Stimulated activated CD4-positive, alpha-beta T cell treated with anti-CD3 and anti-CD28 coated beads, Interleukin-4, amount 100 ng/mL, for 24 hours (primary cell): ENCODE data around the gene DNAJB6.

Source experiments
- DNase-seq: peaks from one replicate; pipeline ENCODE4 v3.0.0-alpha.2; 2020

Gene DNAJB6

DNA sequence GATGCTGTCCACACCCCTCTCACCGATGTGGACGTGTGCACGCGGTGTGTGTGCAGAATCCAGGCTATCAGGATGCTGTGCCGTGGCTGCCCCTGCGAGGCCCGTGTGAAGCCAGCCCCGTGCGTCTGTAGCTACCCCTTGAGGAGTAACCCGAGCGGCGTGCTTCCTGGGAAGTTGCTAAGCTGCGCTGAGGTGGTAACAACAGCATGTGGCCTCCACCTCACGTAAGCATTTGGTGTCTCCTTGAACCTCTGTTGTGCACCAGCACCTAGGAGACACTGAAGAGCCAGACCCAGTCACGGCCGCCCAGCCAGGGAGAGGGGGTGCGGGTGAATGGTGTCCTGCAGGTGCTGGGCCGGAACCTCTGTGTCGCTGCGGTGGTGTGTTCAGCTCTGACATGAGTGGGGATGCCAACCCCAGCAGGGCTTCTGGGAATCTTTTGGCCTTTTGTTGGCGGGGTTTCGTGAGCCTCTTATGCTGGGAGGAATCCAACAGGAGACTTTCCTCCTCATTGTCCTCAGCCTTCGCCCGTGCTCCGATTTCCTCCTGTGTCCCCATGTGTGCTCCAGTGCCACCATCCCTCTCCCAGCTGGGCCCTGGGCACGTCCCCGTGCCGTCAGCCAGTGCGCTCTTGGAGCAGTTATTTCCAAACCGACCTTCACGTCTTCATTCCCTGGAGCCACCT is 60.4 kb downstream of the DNAJB6 start:
- DNase-seq, result no peak

DNA sequence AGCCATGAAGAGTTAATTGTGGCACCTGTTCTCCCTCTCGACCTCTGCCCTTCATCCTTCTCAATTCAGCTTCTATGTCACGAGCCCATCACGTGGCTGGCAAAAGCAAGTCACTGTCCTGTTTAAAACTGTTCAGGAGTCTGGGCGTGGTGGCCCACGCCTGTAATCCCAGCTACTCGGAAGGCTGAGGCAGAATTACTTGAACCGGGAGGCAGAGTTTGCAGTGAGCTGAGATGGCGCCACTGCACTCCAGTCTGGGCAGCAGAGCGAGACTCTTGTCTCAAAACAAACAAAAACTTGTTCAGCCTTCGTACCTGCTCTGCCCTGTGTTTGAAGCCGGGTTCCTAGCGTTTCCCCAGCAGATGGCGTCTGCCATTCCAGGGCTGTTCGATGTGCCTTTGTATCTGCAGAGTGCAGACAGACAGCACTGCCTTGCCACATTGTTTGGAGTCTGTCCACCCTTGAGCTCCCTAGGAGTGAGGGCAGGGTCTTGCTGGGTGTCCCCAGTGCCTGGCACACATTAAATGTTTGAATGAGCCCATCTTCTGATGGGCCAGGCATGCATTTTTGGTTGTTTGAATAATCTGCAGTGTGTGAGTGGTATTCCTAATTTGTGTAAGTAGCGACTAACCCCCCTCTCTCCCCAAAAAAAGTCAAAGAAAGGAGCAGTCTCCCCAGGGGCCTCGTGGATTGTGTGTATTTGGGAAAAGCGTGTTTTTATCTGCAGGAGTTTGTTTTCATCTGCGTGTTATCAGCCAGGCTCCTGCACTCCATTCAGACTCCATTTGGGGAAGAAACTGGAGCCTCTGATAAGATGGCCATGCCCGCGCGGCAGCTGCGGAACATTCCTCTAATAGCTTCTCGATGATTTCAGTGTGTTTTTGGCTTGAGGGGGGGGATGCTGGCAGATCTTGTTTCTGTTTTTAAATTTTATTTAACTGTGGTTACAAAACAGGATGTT is 61.2 kb downstream of the DNAJB6 start:
- no peak for DNase-seq

DNA sequence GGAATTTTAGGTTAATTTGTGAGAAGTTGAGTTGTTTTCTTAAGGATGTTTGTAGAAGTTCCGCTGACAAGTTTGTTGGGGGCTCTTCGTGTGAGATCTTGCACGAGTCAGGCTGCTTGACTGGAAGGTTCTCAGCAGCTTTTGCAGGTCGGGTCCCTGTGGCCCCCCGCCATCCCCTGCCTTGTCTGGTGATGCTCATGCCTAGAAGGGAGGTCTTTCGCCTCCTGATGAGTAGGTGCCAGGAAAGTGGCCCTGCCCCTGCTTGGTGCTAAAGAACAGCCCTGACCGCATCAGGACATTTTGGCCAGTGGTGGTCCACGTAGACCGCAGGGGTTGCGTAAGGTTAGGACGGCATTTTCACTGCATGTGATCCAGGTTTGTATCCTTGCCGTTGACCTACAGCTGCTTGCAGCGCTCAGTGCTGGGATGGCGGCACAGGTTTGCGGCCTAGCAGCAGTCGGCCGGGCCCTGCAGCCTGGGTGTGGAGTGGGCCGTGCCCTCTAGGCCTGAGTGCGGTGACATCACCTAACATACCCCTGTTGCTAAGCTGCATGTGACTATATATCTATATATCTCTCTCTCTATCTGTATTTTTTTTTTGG is 62.4 kb downstream of the DNAJB6 start:
- DNase-seq, result no peak

DNA sequence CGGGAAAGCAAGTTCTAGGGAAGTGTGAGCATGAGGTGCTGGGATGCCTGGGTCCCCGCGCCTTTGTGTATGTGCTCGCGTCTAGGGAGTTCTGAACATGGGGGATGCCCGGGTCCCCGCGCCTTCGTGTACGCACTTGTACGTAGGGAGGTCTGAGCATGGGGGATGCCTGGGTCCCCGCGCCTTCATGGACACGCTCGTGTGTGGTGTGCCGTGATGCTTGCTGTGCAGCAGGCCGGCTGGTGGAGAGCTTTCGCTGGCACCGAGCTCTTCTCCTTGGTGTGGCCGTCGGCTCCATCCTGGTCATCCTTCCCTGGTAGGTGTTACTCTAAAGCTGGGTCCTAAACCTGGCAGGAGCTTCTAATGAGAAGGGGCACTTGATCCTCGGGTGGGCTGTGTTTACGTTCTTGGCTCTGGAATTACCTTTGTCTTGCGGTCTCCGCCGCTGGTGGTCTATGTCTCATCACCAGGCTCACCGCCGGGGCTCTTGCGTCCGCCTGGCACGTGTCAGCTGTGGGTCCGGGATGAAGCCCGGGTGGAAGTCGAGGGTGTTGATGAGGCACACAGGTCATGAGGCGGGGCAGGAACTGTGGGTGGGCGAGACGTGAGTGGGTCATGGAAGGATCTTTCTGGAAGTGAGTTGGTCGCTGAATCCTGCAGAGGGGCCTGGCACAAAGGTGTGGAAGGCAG is 63.5 kb downstream of the DNAJB6 start:
- no peak for DNase-seq

DNA sequence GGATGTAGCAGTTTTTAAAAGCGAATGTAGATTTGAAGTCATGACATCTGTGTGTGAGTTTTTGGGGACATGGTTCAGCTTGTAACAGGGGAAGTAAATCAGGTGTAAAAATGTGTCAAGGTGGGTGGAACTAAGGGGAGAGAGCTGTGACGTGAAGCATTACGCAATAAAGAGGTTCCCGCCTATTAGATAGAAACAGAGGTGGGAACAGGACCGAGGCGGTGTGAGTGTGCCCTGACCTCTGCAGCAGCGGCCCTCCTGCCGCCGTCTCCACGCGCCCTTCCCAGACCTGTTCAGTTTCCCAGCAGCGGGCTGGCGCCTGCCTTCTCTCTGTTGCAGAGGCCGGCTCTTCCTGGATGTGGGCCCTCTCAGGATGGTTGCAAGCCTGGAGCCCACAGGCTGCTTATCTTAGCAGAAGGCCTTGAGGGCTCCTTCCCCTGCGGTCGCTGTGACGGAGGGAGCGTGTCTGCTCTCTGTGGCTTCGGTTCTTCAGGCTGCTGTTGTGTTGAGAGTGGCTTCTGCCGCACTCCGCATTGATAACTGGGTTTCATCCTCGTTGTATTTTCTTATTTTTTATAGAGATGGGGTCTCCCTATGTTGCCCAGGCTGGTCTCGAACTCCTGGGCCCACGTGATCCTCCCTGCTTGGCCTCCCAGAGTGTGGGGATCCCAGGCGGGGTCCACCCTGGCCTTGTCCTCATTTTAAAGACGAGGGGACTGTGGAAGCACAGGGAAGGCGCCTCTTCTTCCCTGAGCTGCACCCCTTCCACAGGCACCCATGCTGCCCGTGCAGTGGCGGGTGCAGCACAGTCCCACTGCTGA is 65.0 kb downstream of the DNAJB6 start:
- no peak for DNase-seq

DNA sequence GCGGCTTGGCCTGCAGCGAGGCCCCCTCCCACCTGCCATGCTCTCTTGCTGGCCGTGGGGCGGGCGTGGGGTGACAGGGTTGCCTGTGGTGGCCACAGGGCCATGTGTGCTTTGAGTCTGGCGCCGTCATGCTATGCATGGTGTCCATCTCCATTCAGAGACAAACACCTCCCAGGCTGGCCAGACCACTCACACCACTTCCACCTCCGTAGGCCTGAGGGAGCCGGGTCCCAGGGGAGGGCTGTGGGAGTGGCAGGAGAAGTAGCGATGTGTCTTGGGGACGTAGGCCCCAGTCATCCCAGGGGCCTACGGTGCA is 65.5 kb downstream of the DNAJB6 start:
- DNase-seq, result no peak

DNA sequence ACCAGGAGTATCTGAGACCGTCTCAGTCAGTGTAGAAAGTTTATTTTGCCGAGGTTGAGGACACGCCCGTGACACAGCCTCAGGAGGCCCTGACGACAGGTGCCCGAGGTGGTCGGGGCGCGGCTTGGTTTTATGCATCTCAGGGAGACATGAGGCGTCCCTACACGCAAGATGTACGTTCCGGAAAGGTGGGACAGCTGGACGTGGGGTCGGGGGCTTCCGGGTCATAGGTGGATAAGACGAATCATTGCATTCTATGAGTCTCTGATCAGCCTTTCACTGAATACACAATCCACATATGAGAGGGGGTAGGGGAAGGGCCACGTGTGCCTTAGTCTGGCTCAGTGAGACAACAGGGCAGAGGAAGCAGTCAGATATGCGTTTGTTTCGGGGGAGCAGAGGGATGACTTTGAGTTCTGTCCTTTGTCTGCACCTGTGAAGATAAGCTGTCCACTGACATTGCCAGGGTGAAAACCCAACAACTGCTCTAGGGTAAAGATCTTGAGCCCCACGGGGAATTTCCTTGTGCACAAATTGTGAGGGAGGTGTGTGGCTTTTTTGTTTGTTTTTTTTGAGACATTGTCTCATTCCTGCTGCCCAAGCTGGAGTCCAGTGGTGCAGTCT is 66.2 kb downstream of the DNAJB6 start:
- no peak for DNase-seq

DNA sequence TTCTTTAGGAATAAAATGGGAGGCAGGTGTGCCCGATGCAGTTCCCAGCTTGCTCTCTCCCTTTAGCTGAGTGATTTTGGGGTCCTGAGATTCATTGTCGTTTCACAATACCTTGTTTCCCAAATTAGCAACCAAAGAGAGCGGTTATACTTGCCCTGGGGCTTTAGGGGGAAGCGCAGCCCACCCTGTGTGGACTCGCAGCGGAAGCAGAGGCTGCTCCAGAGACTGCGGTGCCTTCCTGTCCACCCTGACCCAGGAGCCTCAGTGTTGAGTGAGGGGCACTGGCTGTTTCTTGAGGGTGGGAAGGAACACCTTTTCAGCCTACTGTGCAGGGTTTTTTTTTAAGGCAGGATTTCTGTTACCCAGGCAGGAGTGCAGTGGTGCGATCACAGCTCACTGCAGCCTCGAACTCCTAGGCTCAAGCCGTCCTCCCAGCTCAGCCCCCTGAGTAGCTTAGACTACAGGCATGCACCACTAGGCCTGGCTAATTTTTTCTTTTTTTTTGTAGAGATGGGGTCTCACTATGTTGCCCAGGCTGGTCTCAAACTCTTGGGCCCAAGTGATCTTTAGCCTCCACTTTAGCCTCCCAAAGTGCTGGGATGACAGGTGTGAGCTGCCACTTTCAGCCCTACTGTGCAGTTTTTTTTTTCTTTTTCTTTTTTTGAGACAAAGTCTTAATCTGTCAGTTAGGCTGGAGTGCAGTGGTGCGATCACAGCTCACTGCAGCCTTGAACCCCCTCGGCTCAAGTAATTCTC is 67.0 kb downstream of the DNAJB6 start:
- no peak for DNase-seq

DNA sequence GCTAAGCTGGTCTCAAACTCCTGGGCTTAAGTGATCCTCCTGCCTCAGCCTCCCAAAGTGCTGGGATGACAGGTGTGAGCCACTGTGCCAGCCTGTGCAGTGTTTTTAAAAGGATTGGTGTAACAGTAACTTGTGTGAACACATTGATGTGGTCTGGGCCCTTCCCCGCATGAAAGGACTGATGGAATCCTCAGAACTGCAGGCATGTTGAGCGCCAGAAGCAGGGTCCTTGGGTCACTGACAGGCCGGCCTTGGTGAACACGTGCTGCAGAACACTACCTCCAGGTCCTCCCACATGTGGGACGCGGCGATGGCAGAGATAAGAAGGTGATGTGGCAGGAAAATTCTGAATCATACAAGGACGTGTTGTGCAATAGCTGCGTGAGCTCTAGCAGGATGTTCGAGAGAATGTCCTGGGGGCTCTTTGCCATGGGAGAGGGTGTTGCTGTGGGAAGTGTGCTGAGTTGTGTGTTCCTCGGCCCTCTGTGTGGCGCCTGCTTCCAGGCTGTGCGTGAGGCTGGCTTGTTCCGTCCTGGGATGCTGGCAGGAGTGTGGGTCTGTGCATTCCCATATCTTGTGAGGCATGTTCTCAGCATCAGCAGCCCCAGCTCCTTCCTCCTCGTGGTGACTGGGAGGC is 68.2 kb downstream of the DNAJB6 start:
- peak; percentile 26 for DNase-seq

DNA sequence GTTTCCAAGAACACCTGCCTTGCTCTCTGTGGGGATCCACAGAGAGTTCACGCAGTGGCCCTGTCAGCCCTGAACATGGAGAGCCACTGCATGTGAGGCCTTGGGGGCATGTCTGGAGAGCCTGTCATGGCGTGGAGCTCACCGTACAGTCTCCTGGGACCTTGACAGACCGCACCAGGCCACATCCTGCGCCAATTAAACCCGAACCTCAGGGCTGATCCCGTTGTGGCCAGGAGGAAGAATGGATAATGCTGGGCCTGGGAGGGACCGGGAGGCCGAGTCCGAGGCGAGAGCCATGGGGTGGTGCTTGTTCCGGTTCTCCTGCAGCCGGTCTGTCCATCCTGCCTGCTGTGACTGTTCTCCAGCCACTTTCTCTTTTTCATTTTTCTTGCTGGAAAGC is 68.7 kb downstream of the DNAJB6 start:
- DNase-seq, result no peak

DNA sequence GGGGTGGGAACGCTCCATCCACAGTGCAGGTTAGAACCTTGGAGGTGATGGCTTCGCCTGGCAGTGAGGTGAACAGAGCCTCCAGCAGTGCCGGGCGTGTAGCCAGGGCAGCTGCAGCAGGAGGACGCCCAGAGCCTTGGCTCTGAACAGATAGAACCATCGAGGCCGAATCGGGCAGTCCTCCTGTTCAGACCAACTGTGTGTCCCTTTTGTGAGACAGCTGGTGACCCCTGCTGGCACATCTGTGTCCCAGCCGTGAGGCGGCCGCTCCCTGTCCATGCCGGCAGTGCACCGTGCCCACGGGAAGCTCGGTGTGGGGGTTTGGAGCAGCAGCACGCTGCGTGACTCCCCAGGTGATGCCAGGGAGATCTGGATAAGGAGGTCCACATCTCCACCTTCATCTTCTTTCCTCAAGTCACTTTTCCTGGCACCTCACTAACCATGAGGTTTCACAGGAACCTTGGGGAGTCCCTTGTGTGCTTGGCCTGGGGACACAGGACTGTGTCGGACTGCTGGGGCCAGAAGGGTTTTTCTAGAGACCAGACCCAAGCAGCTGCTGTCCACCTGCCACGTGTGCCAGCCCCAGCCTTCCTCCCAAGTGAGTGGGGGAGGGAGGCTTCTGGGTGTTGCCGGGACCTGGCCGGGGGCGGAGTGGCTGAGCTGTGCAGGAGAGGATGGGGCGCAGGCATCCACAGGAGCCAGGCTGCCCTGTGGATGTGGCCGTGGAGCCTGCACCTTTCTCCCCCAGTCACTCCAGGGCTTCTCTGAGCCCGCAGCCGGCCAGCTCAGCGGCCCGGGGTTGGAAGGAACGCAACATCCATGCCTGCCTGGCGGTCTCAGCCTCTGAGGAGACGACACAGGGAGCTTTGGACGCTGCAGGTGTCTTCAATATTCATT is 69.4 kb downstream of the DNAJB6 start:
- no peak for DNase-seq

DNA sequence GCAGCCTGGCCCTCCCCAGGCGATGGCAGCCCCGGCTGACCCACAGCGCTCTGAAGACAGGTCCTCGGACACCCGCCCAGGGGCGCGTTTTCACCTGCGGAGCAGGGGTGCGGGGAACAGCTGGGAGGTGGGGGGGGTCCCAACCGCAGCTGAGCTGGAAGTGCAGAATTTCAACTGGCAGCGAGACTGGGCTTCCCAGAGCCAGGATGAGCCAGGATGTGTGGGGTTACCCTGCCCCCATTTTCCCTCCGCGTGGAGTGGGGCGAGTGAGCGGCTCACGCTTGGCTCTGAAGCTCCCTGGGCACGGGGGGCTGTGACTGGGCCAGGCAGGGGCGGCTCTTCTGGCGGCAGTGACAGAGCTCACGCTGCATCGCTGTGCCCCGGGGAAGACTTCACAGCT is 70.2 kb downstream of the DNAJB6 start:
- DNase-seq, result no peak

DNA sequence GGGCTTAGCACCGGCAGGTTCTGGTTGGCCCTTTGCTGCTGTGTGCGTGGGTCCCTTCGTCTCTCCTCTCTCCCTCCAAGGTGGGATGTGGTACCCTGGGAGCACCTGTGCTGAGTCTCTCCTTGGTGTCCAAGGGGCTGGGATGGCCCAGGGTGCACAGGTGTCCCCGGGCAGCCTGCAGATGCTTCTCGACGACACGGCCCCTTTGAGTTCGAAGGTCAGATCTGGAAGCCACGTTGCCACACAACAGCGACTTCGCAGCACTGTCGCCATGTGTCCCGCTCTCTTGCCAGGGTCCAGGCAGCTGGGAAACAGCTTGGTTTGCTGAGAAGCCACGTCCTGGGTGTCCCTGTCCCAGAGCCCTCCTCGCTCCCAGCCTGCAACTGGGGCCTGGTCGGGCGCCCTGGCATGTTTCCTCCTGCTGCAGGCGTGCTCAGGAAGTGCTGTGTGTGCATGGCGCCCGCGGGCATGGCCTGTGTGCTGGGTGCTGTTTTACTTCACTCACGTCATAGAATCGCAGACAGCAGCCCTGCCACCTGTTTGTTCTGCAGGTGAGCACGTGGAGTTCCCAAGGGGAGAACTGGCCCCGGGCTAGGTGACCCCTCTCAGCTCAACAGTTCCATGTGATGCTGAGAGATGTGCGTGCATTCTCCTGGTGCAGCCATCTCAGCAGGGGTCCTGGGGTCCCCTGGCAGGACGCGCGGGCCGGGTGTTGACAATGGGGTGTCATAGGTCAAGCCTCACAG is 70.9 kb downstream of the DNAJB6 start:
- DNase-seq, result no peak

DNA sequence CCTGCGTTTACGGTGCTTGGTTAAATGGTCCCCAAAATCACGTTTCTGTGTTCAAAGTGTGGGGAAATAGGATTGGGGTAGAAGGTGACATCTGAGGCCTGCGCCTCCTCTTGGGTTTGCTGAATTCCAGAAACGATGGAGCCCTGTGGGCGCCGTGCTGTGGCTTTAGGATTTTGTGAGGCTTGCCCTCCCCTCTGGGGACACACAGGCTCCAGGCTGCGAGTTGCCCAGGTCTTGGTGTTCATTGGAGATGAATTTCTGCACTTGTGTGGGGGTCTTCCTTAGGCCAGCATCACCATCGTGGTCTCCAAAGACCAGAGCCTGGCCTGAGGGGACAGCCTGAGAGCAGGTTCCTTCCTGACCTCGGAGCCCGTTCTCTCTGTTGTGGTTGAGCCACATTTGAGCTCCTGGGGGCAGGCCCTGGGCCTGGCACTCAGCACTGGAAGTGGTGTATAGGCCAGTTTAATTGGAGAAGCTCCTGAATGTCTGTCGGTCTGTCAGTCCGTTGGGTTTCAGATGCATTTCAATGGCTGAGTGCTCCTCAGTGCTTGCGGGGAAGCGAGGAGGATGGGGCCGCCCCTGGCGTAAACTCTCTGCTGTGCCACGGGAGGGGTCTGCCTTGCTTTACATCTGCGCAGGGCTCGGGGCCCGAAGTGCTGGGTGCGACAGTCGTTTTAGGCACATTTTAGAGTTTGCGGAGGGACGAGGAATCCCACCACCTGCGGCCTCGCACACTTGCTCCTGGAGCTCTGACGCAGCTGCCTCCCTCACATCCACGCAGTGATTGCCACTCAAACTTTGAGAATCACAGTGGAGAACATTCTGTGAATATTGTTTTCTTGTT is 71.7 kb downstream of the DNAJB6 start:
- DNase-seq, result no peak

DNA sequence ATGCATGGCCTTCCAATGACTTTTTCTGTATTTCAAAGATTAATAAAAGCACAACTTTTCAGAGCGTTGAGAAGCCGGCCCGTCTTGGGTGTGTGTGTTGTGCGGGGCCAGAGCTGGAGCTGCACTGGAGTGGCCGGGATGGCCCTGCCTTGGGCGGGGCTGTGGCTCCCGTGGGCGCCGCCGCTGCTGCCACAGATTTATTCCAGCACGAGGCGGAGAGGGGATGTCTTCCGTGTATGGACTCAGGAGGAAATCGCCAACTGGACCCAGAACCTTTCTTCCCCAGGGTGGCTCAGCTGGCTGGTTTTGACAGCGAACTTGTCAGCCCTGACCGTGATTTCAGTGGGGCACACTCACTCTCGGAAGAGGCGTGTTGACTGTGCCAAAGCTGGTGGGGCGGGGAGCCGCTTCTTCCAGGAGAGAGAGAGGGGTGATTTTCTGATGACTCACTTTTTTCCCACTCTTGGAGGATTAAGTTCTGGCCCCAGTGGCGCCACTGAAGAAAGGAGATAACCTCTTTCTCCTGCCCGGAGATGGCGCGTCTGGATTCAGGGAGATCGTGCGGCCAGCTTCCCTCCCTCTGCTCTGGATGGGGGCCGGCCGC is 72.4 kb downstream of the DNAJB6 start:
- no peak for DNase-seq

DNA sequence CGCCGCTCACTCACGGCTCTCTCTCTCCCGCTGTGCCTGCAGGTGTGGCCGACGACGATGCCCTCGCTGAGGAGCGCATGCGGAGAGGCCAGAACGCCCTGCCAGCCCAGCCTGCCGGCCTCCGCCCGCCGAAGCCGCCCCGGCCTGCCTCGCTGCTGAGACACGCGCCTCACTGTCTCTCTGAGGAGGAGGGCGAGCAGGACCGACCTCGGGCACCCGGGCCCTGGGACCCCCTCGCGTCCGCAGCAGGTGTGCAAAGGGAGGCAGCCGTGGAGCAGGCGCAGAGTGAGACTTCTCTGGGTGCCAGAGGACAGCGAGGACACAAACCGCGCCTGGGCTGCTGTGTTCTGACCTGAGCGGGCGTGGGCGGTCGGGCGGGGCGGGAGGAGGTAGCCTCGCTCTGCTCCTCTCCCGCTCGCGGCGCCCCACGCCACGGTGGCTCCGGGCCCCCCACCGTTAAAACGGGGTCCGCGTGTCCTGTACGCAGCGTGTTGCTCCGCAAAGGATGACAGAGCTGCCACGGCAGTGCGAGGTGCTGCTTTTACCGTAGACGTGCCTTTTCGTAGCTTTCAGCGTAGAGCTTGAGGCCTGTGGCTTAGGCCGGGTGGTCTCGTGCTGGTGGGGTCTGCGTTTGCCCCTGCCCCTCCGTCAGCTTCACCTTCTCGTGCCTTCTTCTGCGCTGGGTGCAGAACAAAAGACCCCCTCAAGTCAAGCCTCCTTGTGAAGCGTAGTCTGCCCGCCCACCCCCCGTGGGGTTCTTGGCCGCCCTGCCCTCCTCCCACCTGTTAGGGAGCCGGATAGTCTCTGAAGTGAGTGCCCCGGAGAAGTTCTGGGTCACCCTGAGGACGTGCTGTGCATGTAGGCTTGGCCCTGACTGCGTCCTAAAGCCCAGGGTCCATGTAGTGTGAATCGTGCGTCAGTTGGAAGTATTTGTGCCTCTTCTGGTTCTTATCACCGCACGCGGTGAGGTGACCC is 73.2 kb downstream of the DNAJB6 start:
- no peak for DNase-seq
